ENCODE results near the gene SCP2.

SCP2 gene

GRCh38 chr1:53069663-53070327, 142.7 kb downstream of the SCP2 start:
- Histone ChIP-seq H3K4me3 (ENCODE audit: low read depth in 1 of 2, low read length in 2 of 2) (no peak overlapping the region), H3K4me1 (ENCODE audit: control insufficient read depth in 1 of 2, insufficient read depth in 2 of 2, low read length in 2 of 2) (peaks cover 0 to 10% of the 10 kb centered on the region in 2 donors), H3K27ac (ENCODE audit: low read length) (no peak overlapping the region), H3K36me3 (ENCODE audit: control insufficient read depth in 1 of 2, insufficient read depth in 2 of 2, low read length in 2 of 2) (peaks cover 0 to 18% of the 10 kb centered on the region in 2 donors), H3K9me3 (ENCODE audit: control insufficient read depth in 1 of 2, low read length in 2 of 2) (no peaks in the 10 kb centered on the region), H3K27me3 (ENCODE audit: low read depth, low read length) (no peaks in the 10 kb centered on the region)

DNA sequence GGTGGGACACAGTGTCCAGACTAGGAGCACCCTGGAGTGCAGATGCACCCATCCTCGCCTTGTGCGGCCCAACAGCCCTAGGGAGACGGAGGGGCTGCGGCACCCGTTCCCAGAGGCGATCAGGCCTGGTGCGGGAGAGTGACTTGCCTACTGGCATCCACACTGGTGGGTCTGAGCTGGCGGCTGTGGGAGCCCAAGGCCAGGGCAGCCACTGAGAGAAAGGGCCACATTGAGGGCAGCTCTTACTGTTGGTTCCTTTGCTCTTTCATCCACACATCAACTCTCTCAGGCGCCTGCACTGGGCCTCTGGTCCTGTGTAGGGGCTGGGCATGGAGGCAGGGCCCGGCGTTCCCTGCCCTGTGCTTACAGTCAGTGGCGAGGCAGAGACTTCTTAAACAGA, 143.5 kb downstream of the SCP2 start:
- H3K27me3 ChIP-seq (ENCODE audit: low read depth, low read length) = no peaks in the 10 kb centered on the region
- H3K4me3 ChIP-seq (ENCODE audit: low read depth in 1 of 2, low read length in 2 of 2) = no peak overlapping the region
- H3K36me3 ChIP-seq (ENCODE audit: control insufficient read depth in 1 of 2, insufficient read depth in 2 of 2, low read length in 2 of 2) = peaks cover 0 to 18% of the 10 kb centered on the region in 2 donors
- no peak overlapping the region for H3K27ac ChIP-seq (ENCODE audit: low read length)
- no peaks in the 10 kb centered on the region for H3K9me3 ChIP-seq (ENCODE audit: control insufficient read depth in 1 of 2, low read length in 2 of 2)
- H3K4me1 ChIP-seq (ENCODE audit: control insufficient read depth in 1 of 2, insufficient read depth in 2 of 2, low read length in 2 of 2) = peaks cover 0 to 11% of the 10 kb centered on the region in 2 donors

- Histone ChIP-seq H3K9me3 (ENCODE audit: control insufficient read depth in 1 of 2, low read length in 2 of 2) (no peaks in the 10 kb centered on the region), H3K27ac (ENCODE audit: low read length) (no peak overlapping the region), H3K4me1 (ENCODE audit: control insufficient read depth in 1 of 2, insufficient read depth in 2 of 2, low read length in 2 of 2) (peaks cover 0 to 11% of the 10 kb centered on the region in 2 donors), H3K27me3 (ENCODE audit: low read depth, low read length) (no peaks in the 10 kb centered on the region), H3K4me3 (ENCODE audit: low read depth in 1 of 2, low read length in 2 of 2) (no peak overlapping the region), H3K36me3 (ENCODE audit: control insufficient read depth in 1 of 2, insufficient read depth in 2 of 2, low read length in 2 of 2) (peaks cover 0 to 18% of the 10 kb centered on the region in 2 donors)
Observed at GRCh38 chr1:53071167-53071865, 144.2 kb downstream of the SCP2 start.

- Histone ChIP-seq H3K4me3 (ENCODE audit: low read depth in 1 of 2, low read length in 2 of 2) (no peak overlapping the region), H3K27me3 (ENCODE audit: low read depth, low read length) (no peaks in the 10 kb centered on the region), H3K27ac (ENCODE audit: low read length) (no peak overlapping the region), H3K4me1 (ENCODE audit: control insufficient read depth in 1 of 2, insufficient read depth in 2 of 2, low read length in 2 of 2) (peaks cover 0 to 11% of the 10 kb centered on the region in 2 donors), H3K9me3 (ENCODE audit: control insufficient read depth in 1 of 2, low read length in 2 of 2) (no peaks in the 10 kb centered on the region), H3K36me3 (ENCODE audit: control insufficient read depth in 1 of 2, insufficient read depth in 2 of 2, low read length in 2 of 2) (peaks cover 0 to 18% of the 10 kb centered on the region in 2 donors)
Observed at GRCh38 chr1:53071915-53072314, 144.8 kb downstream of the SCP2 start.

GRCh38 chr1:53073287-53073686, 146.2 kb downstream of the SCP2 start:
- H3K27ac ChIP-seq (ENCODE audit: low read length) = no peak overlapping the region
- peaks cover 0 to 11% of the 10 kb centered on the region in 2 donors for H3K4me1 ChIP-seq (ENCODE audit: control insufficient read depth in 1 of 2, insufficient read depth in 2 of 2, low read length in 2 of 2)
- no peaks in the 10 kb centered on the region for H3K9me3 ChIP-seq (ENCODE audit: control insufficient read depth in 1 of 2, low read length in 2 of 2)
- H3K27me3 ChIP-seq (ENCODE audit: low read depth, low read length) = no peaks in the 10 kb centered on the region
- H3K4me3 ChIP-seq (ENCODE audit: low read depth in 1 of 2, low read length in 2 of 2) = no peak overlapping the region
- H3K36me3 ChIP-seq (ENCODE audit: control insufficient read depth in 1 of 2, insufficient read depth in 2 of 2, low read length in 2 of 2) = peaks cover 4 to 28% of the 10 kb centered on the region in 2 donors

DNA sequence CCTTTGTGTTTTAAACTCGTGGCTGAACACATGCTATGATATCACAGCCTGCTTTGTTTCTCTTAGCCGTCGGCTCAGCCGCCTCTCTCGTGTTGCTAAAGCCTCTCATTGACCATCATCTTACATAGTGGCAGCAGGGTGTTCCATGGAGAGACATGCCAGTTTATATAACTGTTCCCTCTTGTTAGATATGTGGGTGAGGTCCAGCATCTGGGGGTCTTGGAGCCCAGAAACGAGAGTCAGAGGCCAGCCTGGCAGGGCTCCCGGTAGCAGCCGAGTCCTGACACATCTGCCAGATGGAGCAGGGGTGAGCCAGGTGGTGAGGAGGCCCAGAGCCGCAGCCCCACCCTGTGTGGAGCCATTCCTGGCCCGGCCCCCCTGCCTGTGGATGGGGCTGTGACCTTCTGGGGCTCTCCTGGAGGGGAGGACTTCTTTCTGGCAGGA, 146.8 kb downstream of the SCP2 start:
- Histone ChIP-seq H3K27ac (ENCODE audit: low read length) (no peak overlapping the region), H3K27me3 (ENCODE audit: low read depth, low read length) (no peaks in the 10 kb centered on the region), H3K36me3 (ENCODE audit: control insufficient read depth in 1 of 2, insufficient read depth in 2 of 2, low read length in 2 of 2) (peaks cover 6 to 34% of the 10 kb centered on the region in 2 donors)

GRCh38 chr1:53074313-53075154, 147.5 kb downstream of the SCP2 start:
- Histone ChIP-seq H3K27me3 (ENCODE audit: low read depth, low read length) (no peaks in the 10 kb centered on the region), H3K4me1 (ENCODE audit: control insufficient read depth in 1 of 2, insufficient read depth in 2 of 2, low read length in 2 of 2) (peaks cover 0 to 11% of the 10 kb centered on the region in 2 donors), H3K9me3 (ENCODE audit: control insufficient read depth in 1 of 2, low read length in 2 of 2) (no peaks in the 10 kb centered on the region), H3K36me3 (ENCODE audit: control insufficient read depth in 1 of 2, insufficient read depth in 2 of 2, low read length in 2 of 2) (peaks cover 6 to 37% of the 10 kb centered on the region in 2 donors), H3K27ac (ENCODE audit: low read length) (no peak overlapping the region), H3K4me3 (ENCODE audit: low read depth in 1 of 2, low read length in 2 of 2) (no peak overlapping the region)

More for the DNA sequence above, 146.8 kb downstream of the SCP2 start:
- no peaks in the 10 kb centered on the region for H3K9me3 ChIP-seq (ENCODE audit: control insufficient read depth in 1 of 2, low read length in 2 of 2)
- H3K4me3 ChIP-seq (ENCODE audit: low read depth in 1 of 2, low read length in 2 of 2) = no peak overlapping the region
- H3K4me1 ChIP-seq (ENCODE audit: control insufficient read depth in 1 of 2, insufficient read depth in 2 of 2, low read length in 2 of 2) = peaks cover 0 to 11% of the 10 kb centered on the region in 2 donors

GRCh38 chr1:53075206-53075605, 148.1 kb downstream of the SCP2 start:
- Histone ChIP-seq H3K36me3 (ENCODE audit: control insufficient read depth in 1 of 2, insufficient read depth in 2 of 2, low read length in 2 of 2) (peaks cover 6 to 34% of the 10 kb centered on the region in 2 donors), H3K27ac (ENCODE audit: low read length) (no peak overlapping the region), H3K27me3 (ENCODE audit: low read depth, low read length) (no peaks in the 10 kb centered on the region), H3K4me1 (ENCODE audit: control insufficient read depth in 1 of 2, insufficient read depth in 2 of 2, low read length in 2 of 2) (peaks cover 0 to 11% of the 10 kb centered on the region in 2 donors), H3K9me3 (ENCODE audit: control insufficient read depth in 1 of 2, low read length in 2 of 2) (no peaks in the 10 kb centered on the region), H3K4me3 (ENCODE audit: low read depth in 1 of 2, low read length in 2 of 2) (no peak overlapping the region)

DNA sequence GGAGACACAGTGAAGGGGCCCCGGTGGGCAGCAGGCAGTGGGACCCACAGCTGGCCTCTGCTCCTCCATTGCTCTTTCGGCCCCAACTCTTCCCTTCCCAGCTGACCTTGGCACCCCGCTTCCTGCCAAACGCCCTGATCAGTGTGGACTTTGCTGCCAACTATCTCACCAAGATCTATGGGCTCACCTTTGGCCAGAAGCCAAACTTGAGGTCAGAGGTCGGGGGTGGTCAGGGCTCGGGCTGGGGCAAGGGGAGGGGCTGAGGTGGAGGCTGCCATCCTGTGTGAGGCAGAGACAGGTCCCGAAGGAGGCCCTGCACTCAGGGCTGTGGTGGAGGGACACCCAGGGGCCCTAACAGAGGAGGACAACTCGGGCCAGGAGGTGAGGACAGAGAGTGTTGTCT, 148.7 kb downstream of the SCP2 start:
- no peaks in the 10 kb centered on the region for H3K9me3 ChIP-seq (ENCODE audit: control insufficient read depth in 1 of 2, low read length in 2 of 2)
- H3K36me3 ChIP-seq (ENCODE audit: control insufficient read depth in 1 of 2, insufficient read depth in 2 of 2, low read length in 2 of 2) = peaks cover 6 to 38% of the 10 kb centered on the region in 2 donors
- peaks cover 0 to 11% of the 10 kb centered on the region in 2 donors for H3K4me1 ChIP-seq (ENCODE audit: control insufficient read depth in 1 of 2, insufficient read depth in 2 of 2, low read length in 2 of 2)
- no peaks in the 10 kb centered on the region for H3K27me3 ChIP-seq (ENCODE audit: low read depth, low read length)
- H3K4me3 ChIP-seq (ENCODE audit: low read depth in 1 of 2, low read length in 2 of 2) = no peak overlapping the region
- no peak overlapping the region for H3K27ac ChIP-seq (ENCODE audit: low read length)

GRCh38 chr1:53076165-53076564, 149.1 kb downstream of the SCP2 start:
- no peak overlapping the region for H3K27ac ChIP-seq (ENCODE audit: low read length)
- H3K9me3 ChIP-seq (ENCODE audit: control insufficient read depth in 1 of 2, low read length in 2 of 2) = no peaks in the 10 kb centered on the region
- peaks cover 0 to 11% of the 10 kb centered on the region in 2 donors for H3K4me1 ChIP-seq (ENCODE audit: control insufficient read depth in 1 of 2, insufficient read depth in 2 of 2, low read length in 2 of 2)
- no peaks in the 10 kb centered on the region for H3K27me3 ChIP-seq (ENCODE audit: low read depth, low read length)
- peaks cover 6 to 40% of the 10 kb centered on the region in 2 donors for H3K36me3 ChIP-seq (ENCODE audit: control insufficient read depth in 1 of 2, insufficient read depth in 2 of 2, low read length in 2 of 2)
- H3K4me3 ChIP-seq (ENCODE audit: low read depth in 1 of 2, low read length in 2 of 2) = no peak overlapping the region

Measured in muscle layer of duodenum (tissue), 2 donors.